Measurements from ENCODE around the gene PAK3. TPM values are rescaled to one million over a fixed set of nuclear protein-coding genes. Genes with fewer than 3 reads are reported as not detected.

PAK3 gene
- total and polyA plus RNA-seq, 2 of the 8 experiments (the other 6 are each of a cell fraction or from before 2014, with no cell fraction given), result 0.80 to 7.2 TPM

- Histone ChIP-seq H3K56ac (replicated peaks; ENCODE audit: insufficient read length, low read depth, low read length) (no peak overlapping the region), H4K8ac (ENCODE audit: extremely low read depth, insufficient read depth, low read length) (no peak overlapping the region), H3K23ac (ENCODE audit: insufficient read length) (no peak overlapping the region), H4K20me1 (replicated peaks in 1 of 2; ENCODE audit: control insufficient read depth in 1 of 2, insufficient read depth in 2 of 2, low read length in 2 of 2) (no peaks in the 10 kb centered on the region), H3K18ac (ENCODE audit: extremely low read depth, low read length) (no peak overlapping the region), H3K27me3 (replicated peaks in 1 of 4; ENCODE audit: control insufficient read depth in 3 of 4, extremely low read depth in 1 of 4, insufficient read depth in 3 of 4, low read length in 3 of 4) (no peaks in the 10 kb centered on the region), H3K23me2 (ENCODE audit: low read depth, low read length) (no peaks in the 10 kb centered on the region), H2BK5ac (ENCODE audit: low read depth, low read length) (no peak overlapping the region), H3K27ac (ENCODE audit: low read depth, low read length) (no peak overlapping the region), H4K91ac (replicated peaks; ENCODE audit: insufficient read length, low read length) (no peak overlapping the region), H3K4me2 (ENCODE audit: insufficient read depth in 1 of 2, low read depth in 2 of 2, low read length in 2 of 2) (no peak overlapping the region), H2BK120ac (replicated peaks; ENCODE audit: low read depth, low read length) (no peak overlapping the region), H4K5ac (ENCODE audit: insufficient read length, low read depth, low read length) (no peak overlapping the region), H3K9me3 (ENCODE audit: insufficient read depth in 2 of 2, low read depth in 1 of 2, low read length in 1 of 2) (no peaks in the 10 kb centered on the region), H2AK5ac (ENCODE audit: low read depth, low read length) (no peak overlapping the region), H3K4me1 (replicated peaks in 1 of 4; ENCODE audit: control insufficient read depth in 3 of 4, insufficient read depth in 4 of 4, low read length in 3 of 4) (no peaks in the 10 kb centered on the region), H2BK12ac (ENCODE audit: low read depth, low read length) (no peak overlapping the region), H3K4me3 (ENCODE audit: extremely low read depth in 1 of 4, insufficient read depth in 2 of 4, low read depth in 3 of 4, low read length in 4 of 4) (no peak overlapping the region), H2BK20ac (ENCODE audit: low read length) (no peak overlapping the region), H3K9ac (replicated peaks in 1 of 4; ENCODE audit: extremely low read depth in 1 of 4, low read depth in 3 of 4, low read length in 3 of 4) (no peak overlapping the region), H3K36me3 (ENCODE audit: control insufficient read depth in 2 of 4, insufficient read depth in 4 of 4, low read length in 3 of 4) (no peaks in the 10 kb centered on the region), H2AFZ (ENCODE audit: low read length) (no peak overlapping the region), H3K79me1 (ENCODE audit: low read depth, low read length) (no peaks in the 10 kb centered on the region), H3K14ac (ENCODE audit: insufficient read length) (no peak overlapping the region), H2BK15ac (ENCODE audit: low read length) (no peak overlapping the region), H3K79me2 (ENCODE audit: control insufficient read depth in 1 of 2, insufficient read depth in 2 of 2, low read length in 2 of 2) (no peaks in the 10 kb centered on the region), H3K4ac (replicated peaks; ENCODE audit: insufficient read length, low read depth, low read length) (no peak overlapping the region)
- ChIA-PET CTCF (ENCODE audit: partially characterized antibody) (no interaction called here), POLR2A (ENCODE audit: partially characterized antibody) (no interaction called here)
- DNase-seq (ENCODE audit: low read depth in 1 of 2, low spot score in 2 of 2) (no peak), FAIRE-seq (no peak)
- TF ChIP-seq CBX8 (IDR thresholded peaks at IDR 0.05; ENCODE audit: borderline replicate concordance, low read depth, low read length), result no peak
- TF ChIP-seq, protein P1, sequence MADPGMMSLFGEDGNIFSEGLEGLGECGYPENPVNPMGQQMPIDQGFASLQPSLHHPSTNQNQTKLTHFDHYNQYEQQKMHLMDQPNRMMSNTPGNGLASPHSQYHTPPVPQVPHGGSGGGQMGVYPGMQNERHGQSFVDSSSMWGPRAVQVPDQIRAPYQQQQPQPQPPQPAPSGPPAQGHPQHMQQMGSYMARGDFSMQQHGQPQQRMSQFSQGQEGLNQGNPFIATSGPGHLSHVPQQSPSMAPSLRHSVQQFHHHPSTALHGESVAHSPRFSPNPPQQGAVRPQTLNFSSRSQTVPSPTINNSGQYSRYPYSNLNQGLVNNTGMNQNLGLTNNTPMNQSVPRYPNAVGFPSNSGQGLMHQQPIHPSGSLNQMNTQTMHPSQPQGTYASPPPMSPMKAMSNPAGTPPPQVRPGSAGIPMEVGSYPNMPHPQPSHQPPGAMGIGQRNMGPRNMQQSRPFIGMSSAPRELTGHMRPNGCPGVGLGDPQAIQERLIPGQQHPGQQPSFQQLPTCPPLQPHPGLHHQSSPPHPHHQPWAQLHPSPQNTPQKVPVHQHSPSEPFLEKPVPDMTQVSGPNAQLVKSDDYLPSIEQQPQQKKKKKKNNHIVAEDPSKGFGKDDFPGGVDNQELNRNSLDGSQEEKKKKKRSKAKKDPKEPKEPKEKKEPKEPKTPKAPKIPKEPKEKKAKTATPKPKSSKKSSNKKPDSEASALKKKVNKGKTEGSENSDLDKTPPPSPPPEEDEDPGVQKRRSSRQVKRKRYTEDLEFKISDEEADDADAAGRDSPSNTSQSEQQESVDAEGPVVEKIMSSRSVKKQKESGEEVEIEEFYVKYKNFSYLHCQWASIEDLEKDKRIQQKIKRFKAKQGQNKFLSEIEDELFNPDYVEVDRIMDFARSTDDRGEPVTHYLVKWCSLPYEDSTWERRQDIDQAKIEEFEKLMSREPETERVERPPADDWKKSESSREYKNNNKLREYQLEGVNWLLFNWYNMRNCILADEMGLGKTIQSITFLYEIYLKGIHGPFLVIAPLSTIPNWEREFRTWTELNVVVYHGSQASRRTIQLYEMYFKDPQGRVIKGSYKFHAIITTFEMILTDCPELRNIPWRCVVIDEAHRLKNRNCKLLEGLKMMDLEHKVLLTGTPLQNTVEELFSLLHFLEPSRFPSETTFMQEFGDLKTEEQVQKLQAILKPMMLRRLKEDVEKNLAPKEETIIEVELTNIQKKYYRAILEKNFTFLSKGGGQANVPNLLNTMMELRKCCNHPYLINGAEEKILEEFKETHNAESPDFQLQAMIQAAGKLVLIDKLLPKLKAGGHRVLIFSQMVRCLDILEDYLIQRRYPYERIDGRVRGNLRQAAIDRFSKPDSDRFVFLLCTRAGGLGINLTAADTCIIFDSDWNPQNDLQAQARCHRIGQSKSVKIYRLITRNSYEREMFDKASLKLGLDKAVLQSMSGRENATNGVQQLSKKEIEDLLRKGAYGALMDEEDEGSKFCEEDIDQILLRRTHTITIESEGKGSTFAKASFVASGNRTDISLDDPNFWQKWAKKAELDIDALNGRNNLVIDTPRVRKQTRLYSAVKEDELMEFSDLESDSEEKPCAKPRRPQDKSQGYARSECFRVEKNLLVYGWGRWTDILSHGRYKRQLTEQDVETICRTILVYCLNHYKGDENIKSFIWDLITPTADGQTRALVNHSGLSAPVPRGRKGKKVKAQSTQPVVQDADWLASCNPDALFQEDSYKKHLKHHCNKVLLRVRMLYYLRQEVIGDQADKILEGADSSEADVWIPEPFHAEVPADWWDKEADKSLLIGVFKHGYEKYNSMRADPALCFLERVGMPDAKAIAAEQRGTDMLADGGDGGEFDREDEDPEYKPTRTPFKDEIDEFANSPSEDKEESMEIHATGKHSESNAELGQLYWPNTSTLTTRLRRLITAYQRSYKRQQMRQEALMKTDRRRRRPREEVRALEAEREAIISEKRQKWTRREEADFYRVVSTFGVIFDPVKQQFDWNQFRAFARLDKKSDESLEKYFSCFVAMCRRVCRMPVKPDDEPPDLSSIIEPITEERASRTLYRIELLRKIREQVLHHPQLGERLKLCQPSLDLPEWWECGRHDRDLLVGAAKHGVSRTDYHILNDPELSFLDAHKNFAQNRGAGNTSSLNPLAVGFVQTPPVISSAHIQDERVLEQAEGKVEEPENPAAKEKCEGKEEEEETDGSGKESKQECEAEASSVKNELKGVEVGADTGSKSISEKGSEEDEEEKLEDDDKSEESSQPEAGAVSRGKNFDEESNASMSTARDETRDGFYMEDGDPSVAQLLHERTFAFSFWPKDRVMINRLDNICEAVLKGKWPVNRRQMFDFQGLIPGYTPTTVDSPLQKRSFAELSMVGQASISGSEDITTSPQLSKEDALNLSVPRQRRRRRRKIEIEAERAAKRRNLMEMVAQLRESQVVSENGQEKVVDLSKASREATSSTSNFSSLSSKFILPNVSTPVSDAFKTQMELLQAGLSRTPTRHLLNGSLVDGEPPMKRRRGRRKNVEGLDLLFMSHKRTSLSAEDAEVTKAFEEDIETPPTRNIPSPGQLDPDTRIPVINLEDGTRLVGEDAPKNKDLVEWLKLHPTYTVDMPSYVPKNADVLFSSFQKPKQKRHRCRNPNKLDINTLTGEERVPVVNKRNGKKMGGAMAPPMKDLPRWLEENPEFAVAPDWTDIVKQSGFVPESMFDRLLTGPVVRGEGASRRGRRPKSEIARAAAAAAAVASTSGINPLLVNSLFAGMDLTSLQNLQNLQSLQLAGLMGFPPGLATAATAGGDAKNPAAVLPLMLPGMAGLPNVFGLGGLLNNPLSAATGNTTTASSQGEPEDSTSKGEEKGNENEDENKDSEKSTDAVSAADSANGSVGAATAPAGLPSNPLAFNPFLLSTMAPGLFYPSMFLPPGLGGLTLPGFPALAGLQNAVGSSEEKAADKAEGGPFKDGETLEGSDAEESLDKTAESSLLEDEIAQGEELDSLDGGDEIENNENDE (IDR thresholded peaks at IDR 0.05; ENCODE audit: insufficient replicate concordance, low read length), result no peak
Measured at GRCh38 chrX:111133389-111133788, 37.4 kb downstream of the PAK3 start.
